Raji (cell line): ENCODE data around the gene NDUFA5.

ENCODE experiments used
- POLR2A ChIP-seq: IDR thresholded peaks from 2 replicates; pipeline ENCODE4 v1.6.1; 2011; ENCODE audit warnings: low read depth, low read length, control low read depth; ENCODE audit not compliant: insufficient read depth

The NDUFA5 gene

DNA sequence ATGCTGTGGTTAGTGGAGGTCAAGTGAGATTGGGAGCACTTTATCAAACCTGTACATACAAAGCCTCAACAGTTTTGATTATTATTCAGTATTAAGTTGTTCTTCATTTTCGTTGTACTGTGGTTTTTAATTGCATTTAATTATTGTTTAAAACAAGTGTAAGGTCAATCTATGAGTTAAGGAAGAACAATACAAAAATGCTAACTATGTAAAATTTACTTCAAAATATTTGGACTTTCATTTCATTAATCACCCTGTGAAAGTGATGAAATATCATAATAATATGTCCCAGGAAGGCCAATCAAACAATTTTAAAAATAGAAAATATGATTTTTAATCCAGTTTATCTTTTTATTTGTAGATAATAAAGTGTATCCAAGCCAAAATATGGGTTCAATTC lies 13.6 kb upstream of the NDUFA5 start:
- no peak for TF ChIP-seq POLR2A

DNA sequence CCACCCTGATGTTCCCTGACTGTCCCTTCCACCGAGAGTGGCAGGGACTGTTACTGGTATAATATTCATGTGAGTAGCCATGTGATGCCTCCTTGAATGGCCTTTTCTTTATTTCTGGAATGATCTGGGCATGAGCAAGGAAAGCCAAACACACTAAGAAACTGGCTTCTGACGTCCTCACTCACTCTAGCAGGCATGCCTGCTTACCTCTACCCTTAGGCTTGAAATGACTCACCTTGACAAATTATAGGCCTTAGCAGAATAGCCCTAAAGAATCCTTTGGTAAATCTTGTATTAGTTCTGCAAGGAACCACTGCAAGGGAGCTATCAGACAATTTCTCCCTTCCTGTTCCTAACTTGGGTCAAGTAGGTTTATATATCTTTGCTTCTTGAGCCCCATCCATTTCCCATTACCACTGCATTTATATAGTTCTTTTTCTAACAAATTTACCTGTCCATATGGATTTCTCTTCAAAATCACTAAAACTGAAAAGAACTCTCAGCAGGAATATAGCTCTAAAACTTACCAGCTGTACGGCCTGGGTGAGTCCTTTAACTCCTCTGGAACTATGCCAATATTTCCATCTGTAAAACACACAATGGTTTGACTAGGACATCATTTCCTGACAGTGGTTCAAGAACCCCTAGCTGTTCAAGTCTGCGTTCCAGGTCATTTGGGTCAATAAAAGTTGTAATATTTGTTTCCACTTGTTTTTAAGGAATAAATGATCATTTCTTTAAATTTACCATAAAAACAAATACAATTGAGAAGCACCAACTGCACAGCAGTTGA lies 13.0 kb upstream of the NDUFA5 start:
- TF ChIP-seq POLR2A: no peak

DNA sequence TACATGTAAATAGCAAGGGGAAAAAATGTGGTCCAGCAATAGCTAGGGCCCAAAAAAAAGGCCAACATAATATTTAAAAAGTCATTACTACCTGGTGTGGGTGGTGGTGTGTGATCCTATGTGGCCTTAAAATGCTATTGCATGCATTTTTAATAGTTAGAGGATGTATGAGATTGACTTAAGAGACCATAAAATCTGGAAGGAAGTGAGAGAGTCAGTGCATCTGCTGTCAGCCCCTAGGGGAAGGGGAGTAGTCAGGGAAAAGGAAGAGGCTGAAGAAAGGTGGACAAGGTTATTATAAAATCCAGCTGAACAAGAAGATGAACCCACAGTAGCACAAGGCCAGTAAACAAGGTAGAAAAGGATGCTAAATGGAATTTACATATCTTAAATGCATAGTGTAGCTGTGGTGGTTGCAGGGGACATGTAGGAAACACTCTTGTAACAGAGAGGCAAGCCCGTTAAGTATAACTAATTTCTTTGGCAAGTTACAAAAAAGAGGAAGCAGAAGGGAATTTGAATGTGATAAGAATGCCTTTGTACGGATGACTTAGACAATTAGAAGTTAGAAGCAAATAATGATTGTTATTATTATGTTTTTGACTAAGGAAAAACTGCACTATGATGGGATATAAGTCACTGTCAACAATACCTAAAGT lies 11.9 kb upstream of the NDUFA5 start:
- no peak for TF ChIP-seq POLR2A

DNA sequence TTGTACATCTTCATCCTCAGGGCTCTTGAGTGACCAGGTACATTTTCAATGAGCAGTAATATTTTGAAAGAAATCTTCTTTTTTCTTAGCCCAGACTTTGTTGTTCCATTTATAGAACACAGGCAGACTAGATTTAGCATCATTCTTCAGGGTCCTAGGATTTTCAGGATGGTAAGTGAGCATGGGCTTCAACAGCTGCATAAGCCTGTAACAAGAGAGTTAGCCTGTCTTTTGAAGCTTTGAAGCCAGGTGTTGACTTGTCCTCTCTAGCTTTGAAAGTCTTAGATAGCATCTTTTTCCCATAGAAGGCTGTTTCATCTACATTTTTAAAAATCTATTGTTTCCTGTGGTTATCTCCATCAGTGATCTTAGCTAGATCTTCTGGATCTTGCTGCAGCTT lies 4.5 kb upstream of the NDUFA5 start:
- no peak for TF ChIP-seq POLR2A

DNA sequence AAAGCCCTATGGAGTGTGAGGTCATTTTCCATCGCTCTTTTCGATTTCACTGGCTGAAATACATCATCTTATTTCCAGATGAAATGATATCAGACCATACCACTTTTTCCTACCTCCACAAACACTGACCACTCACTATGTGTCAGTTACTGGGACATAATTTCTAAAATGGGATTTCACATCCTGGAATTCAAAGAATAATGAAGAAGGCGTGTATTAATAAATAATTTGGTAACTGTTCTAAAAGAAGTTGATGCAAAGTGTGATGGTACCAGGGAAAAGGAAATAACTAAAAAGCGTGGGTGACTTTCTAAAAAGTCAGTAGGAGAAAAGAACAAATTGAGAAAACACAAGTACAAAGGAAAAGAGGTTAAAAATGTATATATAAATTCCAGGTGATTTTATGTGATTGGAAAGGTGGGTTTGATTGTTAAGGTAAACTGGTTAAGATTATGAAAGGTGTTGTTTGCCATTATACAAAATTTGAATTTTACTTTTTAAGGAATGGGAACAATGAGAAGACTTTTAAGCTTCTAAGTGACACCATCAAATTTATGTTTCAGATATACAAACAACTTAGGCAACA lies 764 bp upstream of the NDUFA5 start:
- no peak for TF ChIP-seq POLR2A

DNA sequence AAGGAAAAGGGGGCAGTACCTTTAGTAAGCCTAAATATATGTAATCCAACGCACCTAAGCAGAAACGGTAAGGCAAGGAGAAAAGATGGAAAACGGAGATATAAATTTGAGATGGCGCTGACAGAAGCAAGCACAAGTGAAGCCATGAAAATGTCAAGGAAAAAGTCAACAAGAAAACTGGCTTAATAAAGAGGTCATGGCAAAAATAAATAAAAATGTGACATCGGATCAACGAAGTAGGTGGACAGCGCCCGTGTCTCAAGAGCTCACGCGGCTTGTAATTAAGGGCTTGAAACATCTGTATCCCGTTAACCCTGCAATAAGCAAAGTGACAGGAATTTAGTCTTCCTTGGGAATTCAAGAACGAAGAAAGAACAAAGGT lies 611 bp downstream of the NDUFA5 start:
- TF ChIP-seq POLR2A: no peak

DNA sequence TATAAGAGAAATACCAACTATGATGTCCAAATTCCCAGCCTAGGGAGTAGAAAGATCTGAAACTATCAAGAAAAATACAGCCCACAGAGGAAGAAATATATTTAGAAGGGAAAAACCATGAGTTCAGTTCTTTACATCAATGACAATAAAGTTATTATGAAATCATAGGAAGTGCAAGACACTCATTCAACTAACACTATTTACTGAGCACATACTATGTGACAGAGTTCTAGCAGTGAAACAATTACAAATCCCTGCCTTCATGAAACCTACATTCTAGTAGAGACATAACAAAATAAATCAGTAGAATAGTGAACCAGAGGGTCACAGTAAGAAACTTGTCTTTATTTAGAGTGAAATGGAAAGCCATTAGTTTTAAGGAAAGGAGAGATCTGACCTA lies 2.1 kb downstream of the NDUFA5 start:
- no peak for TF ChIP-seq POLR2A

DNA sequence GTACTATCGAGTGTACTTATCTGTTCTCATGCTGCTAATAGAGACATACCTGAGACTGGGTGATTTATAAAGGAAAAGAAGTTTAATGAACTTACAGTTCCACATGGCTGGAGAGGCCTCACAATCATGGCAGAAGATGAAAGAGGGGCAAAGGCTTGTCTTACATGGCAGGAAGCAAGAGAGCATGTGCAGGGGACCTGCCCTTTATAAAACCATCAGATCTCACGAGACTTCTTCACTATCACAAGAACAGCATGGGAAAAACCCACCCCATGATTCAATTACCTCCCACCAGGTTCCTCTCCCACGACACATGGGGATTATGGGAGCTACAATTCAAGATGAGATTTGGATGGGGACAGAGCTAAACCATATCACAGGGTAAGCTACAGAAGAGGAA lies 4.5 kb downstream of the NDUFA5 start:
- no peak for TF ChIP-seq POLR2A

DNA sequence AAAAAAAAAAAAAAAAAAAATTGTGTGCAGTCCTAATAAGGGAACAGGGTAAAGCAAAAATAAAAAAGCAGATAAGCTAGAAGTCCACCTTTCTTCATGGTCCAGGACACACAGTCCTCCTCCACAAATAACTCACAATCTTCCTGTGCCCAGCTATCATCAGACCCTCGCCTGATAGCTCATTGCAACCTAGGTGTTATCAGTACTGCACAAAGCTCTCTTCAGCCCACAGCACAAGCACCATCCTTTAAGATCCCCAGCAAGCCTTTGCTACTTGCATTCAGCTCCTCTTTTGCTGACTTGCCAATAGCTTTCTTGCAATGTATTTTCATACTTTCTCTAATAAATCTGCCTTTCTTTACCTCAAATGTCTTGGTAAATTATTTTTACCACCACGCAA lies 5.0 kb downstream of the NDUFA5 start:
- no peak for TF ChIP-seq POLR2A

DNA sequence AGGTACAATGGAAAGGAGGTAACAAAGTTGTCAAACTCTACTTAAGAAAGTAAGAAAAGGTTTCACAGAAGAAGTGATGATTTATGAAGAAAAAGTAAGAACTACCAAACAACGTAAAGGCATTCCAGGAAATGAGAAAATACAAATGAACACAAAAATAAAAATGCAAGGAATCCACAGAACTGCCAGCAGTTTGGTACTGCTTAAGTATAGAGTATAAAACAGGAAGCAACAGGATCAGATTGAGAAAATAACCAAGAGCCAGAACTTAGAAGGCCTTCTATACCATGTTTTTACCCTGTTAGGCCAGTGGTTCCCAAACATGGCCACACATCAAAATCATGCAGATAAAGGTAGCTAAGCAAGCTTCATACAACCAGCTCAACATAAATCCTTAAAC lies 9.2 kb downstream of the NDUFA5 start:
- no peak for TF ChIP-seq POLR2A

DNA sequence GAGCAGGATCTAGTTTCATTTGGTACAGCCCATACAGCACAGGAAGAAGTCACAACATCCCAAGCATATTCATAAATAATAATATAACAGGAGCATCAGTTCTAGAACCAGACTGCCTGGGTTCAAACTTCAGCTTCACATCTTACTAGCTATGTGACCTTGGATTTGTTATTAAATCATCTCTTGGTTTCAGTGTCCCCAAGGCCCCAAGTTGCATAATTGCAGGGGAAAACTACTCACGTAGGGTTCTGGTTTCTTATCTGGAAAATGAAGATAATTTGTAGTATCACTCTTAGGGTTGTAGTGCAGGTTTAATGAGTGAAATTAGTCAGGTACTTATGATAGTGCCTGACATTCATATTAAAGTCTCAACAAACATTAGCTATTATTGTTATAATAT lies 17.7 kb downstream of the NDUFA5 start:
- TF ChIP-seq POLR2A: no peak

DNA sequence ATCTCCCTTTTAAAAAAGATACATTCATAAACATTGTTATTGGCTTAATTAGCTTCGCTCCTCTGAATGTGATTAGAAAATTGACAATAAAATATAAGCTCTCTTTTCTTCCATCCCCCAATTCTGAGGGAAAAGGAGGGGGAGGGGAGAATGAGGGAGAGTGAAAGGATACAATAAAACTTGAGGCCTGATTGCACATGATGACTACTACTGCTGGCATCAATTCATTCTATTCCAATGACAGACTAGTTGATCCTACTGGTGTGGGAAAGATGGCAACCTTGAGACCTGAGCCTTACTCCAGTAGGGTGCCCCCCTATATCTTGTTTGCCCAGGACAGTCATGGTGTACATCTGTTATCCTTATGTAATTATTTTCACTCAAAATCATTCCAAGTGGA lies 18.7 kb downstream of the NDUFA5 start:
- TF ChIP-seq POLR2A: no peak

DNA sequence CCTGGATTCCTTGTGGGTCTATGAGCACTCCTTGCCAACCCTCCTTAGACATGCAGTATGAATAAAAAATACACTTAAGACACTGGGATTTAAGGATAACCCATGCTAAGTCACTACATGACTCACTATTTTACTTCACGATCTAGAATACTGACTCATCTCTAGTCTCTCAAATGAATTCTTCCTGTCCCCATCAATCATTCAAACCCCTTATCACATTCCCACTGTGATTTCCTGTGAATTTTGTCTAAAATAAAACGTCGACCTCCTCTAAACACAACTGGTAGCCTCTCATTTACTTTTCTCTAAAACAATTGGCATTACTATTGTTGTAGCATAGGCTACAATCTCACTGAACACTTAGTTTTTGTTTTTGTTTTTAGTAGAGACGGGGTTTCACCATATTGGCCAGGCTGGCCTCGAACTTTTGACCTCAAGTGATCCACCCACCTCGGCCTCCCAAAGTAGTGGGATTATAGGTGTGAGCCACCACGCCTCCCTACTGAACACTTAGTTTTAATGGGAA lies 19.4 kb downstream of the NDUFA5 start:
- TF ChIP-seq POLR2A: no peak

DNA sequence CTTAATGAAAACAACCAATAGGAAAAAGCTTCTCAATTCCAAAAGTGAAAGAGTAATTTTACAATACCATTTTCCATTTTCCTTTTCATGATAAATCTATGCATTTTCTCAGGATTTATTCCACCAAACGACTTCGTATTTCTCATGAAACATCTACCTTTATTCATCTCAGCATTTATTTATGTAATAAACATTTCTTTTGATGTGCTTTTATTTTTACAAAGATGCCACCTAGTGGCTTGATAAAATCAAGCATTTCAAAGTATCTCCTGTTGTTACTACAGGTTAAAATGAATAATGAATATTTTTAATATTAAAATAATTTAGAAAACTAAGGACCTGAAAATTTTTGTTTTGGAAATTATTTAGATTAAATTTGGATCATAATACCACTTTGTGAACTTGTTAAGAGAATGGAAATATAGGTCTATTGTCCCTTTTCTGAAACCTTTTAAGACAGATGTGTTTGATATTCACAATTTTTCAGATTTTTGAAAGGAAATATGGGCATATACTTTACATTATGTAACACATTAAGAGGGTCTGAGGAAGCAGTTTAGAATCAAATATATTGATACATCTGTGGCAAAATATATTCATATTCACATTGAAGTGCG lies 20.5 kb downstream of the NDUFA5 start:
- no peak for TF ChIP-seq POLR2A

DNA sequence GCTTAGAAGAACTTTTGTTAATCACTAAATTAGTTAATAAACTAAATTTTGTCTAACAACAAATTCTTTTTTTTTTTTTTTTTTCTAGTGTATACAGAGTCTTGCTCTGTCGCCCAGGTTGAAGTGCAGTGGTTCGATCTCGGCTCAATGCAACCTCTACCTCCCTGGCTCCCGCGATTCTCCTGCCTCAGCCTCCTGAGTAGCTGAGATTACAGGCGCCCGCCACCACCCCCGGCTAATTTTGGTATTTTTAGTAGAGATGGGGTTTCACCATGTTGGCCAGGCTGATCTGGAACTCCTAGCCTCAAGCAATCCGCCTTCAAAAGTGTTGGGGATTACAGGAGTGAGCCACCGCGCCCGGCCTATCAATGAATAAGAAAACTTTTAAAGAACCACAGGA lies 22.1 kb downstream of the NDUFA5 start:
- no peak for TF ChIP-seq POLR2A
